ENCODE results near the gene KCNMB1.

The KCNMB1 gene

DNA sequence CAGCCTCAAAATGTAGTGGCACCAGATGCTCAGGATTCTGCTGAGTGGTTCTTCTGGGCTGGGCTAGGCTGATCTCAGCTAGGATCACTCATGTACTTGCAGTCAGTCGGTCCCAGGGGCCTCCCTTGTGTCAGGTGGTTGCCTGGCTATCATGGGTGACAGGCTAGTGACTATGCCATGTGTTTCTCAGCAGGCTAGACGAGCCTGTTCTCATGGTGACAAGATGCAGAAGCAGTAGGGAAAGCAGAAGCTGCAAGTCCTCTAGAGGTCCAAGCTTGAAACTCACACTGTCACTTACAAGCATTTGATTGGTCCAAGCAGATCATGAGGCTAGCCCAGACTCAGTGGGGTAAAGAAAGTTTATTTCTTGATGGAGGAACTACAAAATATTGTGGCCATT is 15.2 kb upstream of the KCNMB1 start:
- Histone ChIP-seq H3K4me1 (ENCODE audit: insufficient read depth, poor library complexity, severe bottlenecking) (no peaks in the 10 kb centered on the region), H3K9me3 (ENCODE audit: severe bottlenecking) (no peaks in the 10 kb centered on the region), H3K27ac (ENCODE audit: poor library complexity, severe bottlenecking) (no peak overlapping the region), H3K27me3 (ENCODE audit: insufficient read depth, poor library complexity, severe bottlenecking) (peaks cover 4% of the 10 kb centered on the region), H3K36me3 (ENCODE audit: low read depth) (no peaks in the 10 kb centered on the region), H3K4me3 (ENCODE audit: severe bottlenecking) (no peak overlapping the region)
- TF ChIP-seq, protein P1, sequence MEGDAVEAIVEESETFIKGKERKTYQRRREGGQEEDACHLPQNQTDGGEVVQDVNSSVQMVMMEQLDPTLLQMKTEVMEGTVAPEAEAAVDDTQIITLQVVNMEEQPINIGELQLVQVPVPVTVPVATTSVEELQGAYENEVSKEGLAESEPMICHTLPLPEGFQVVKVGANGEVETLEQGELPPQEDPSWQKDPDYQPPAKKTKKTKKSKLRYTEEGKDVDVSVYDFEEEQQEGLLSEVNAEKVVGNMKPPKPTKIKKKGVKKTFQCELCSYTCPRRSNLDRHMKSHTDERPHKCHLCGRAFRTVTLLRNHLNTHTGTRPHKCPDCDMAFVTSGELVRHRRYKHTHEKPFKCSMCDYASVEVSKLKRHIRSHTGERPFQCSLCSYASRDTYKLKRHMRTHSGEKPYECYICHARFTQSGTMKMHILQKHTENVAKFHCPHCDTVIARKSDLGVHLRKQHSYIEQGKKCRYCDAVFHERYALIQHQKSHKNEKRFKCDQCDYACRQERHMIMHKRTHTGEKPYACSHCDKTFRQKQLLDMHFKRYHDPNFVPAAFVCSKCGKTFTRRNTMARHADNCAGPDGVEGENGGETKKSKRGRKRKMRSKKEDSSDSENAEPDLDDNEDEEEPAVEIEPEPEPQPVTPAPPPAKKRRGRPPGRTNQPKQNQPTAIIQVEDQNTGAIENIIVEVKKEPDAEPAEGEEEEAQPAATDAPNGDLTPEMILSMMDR (IDR thresholded peaks at IDR 0.05; ENCODE audit: poor library complexity, severe bottlenecking): no peak
- no peak for DNase-seq (ENCODE audit: low spot score)
- ATAC-seq (ENCODE audit: low read depth): no peak

GRCh38 chr5:170403675-170404074 is 14.5 kb upstream of the KCNMB1 start:
- H3K9me3 ChIP-seq (ENCODE audit: severe bottlenecking): no peaks in the 10 kb centered on the region
- ATAC-seq (ENCODE audit: low read depth) (0 out of 3 replicates have a peak, but pooled peaks have one; percentile 14), DNase-seq (ENCODE audit: low spot score) (no peak)
- no peaks in the 10 kb centered on the region for H3K36me3 ChIP-seq (ENCODE audit: low read depth)
- H3K27ac ChIP-seq (ENCODE audit: poor library complexity, severe bottlenecking): no peak overlapping the region
- H3K4me1 ChIP-seq (ENCODE audit: insufficient read depth, poor library complexity, severe bottlenecking): no peaks in the 10 kb centered on the region
- peaks cover 7% of the 10 kb centered on the region for H3K27me3 ChIP-seq (ENCODE audit: insufficient read depth, poor library complexity, severe bottlenecking)
- TF ChIP-seq, protein P1 (IDR thresholded peaks at IDR 0.05; ENCODE audit: poor library complexity, severe bottlenecking): no peak
- no peak overlapping the region for H3K4me3 ChIP-seq (ENCODE audit: severe bottlenecking)

- ATAC-seq (ENCODE audit: low read depth) (no peak), DNase-seq (ENCODE audit: low spot score) (no peak)
- peaks cover 15% of the 10 kb centered on the region for H3K27me3 ChIP-seq (ENCODE audit: insufficient read depth, poor library complexity, severe bottlenecking)
- no peaks in the 10 kb centered on the region for H3K9me3 ChIP-seq (ENCODE audit: severe bottlenecking)
- H3K36me3 ChIP-seq (ENCODE audit: low read depth): no peaks in the 10 kb centered on the region
- H3K4me3 ChIP-seq (ENCODE audit: severe bottlenecking): no peak overlapping the region
- H3K27ac ChIP-seq (ENCODE audit: poor library complexity, severe bottlenecking): no peak overlapping the region
- H3K4me1 ChIP-seq (ENCODE audit: insufficient read depth, poor library complexity, severe bottlenecking): no peaks in the 10 kb centered on the region
- TF ChIP-seq, protein P1 (IDR thresholded peaks at IDR 0.05; ENCODE audit: poor library complexity, severe bottlenecking): no peak
Measured at GRCh38 chr5:170402508-170402907, 13.3 kb upstream of the KCNMB1 start.

GRCh38 chr5:170397059-170397458 is 7.9 kb upstream of the KCNMB1 start:
- no peak for DNase-seq (ENCODE audit: low spot score)
- ATAC-seq (ENCODE audit: low read depth): no peak
- Histone ChIP-seq H3K4me3 (ENCODE audit: severe bottlenecking) (no peak overlapping the region), H3K36me3 (ENCODE audit: low read depth) (no peaks in the 10 kb centered on the region), H3K27ac (ENCODE audit: poor library complexity, severe bottlenecking) (no peak overlapping the region), H3K4me1 (ENCODE audit: insufficient read depth, poor library complexity, severe bottlenecking) (no peaks in the 10 kb centered on the region), H3K9me3 (ENCODE audit: severe bottlenecking) (no peaks in the 10 kb centered on the region), H3K27me3 (ENCODE audit: insufficient read depth, poor library complexity, severe bottlenecking) (peaks cover 36% of the 10 kb centered on the region)
- TF ChIP-seq, protein P1 (IDR thresholded peaks at IDR 0.05; ENCODE audit: poor library complexity, severe bottlenecking): no peak

GRCh38 chr5:170393958-170394357 is 4.8 kb upstream of the KCNMB1 start:
- no peak for DNase-seq (ENCODE audit: low spot score)
- Histone ChIP-seq H3K4me3 (ENCODE audit: severe bottlenecking) (no peak overlapping the region), H3K36me3 (ENCODE audit: low read depth) (no peaks in the 10 kb centered on the region), H3K9me3 (ENCODE audit: severe bottlenecking) (no peaks in the 10 kb centered on the region), H3K27me3 (ENCODE audit: insufficient read depth, poor library complexity, severe bottlenecking) (peaks cover 35% of the 10 kb centered on the region), H3K27ac (ENCODE audit: poor library complexity, severe bottlenecking) (no peak overlapping the region), H3K4me1 (ENCODE audit: insufficient read depth, poor library complexity, severe bottlenecking) (no peaks in the 10 kb centered on the region)
- no peak for ATAC-seq (ENCODE audit: low read depth)
- TF ChIP-seq, protein P1 (IDR thresholded peaks at IDR 0.05; ENCODE audit: poor library complexity, severe bottlenecking): no peak

Data from RWPE2 (cell line).